Kidney (tissue), 14 donors: ENCODE measurements around the gene BRD1. TPM values are rescaled to one million over a fixed set of nuclear protein-coding genes. Genes with fewer than 3 reads are reported as not detected.
A peak's percentile ranks its signal among the peaks of the same experiment; 100 is the strongest.

Experiments
- DNase-seq, 5 donors: peaks; one replicate each; pipeline ENCODE4 v3.0.0-alpha.2; 2013 to 2020
- FAIRE-seq: peaks from 2 replicates; lab custom pipeline; 2012; peaks lifted over from hg19 to GRCh38; lab: Jason Lieb, UNC
- H3K27ac ChIP-seq, 2 donors: one replicate each; pipeline ENCODE4 v1.7.0; 2013; ENCODE audit warnings: low read depth in 2 of 2, low read length in 2 of 2, inconsistent platforms in 1 of 2
- H3K27me3 ChIP-seq: one replicate; pipeline ENCODE4 v1.7.1; 2013; ENCODE audit warnings: low read length, inconsistent platforms; ENCODE audit not compliant: control insufficient read depth, insufficient read depth
- H3K36me3 ChIP-seq, 3 donors: one replicate each; pipeline versions ENCODE4 v1.7.0 to v1.7.1; 2013; ENCODE audit warnings: low read length in 3 of 3, control low read depth in 1 of 3, inconsistent platforms in 1 of 3; ENCODE audit not compliant: insufficient read depth in 3 of 3, control insufficient read depth in 2 of 3
- H3K4me1 ChIP-seq, 3 donors: one replicate each; pipeline versions ENCODE4 v1.7.0 to v1.7.1; 2013; ENCODE audit warnings: low read length in 3 of 3, inconsistent platforms in 1 of 3, low read depth in 1 of 3; ENCODE audit not compliant: control insufficient read depth in 2 of 3, insufficient read depth in 2 of 3
- H3K4me3 ChIP-seq, 3 donors: one replicate each; pipeline versions ENCODE4 v1.7.0 to v1.8.1; 2013; ENCODE audit warnings: low read length in 3 of 3, control low read depth in 1 of 3, inconsistent platforms in 1 of 3
- H3K9ac ChIP-seq, 3 donors: one replicate each; pipeline versions ENCODE4 v1.7.0 to v1.7.1; 2013; ENCODE audit warnings: low read length in 3 of 3, control low read depth in 1 of 3, inconsistent platforms in 1 of 3
- H3K9me3 ChIP-seq, 3 donors: one replicate each; pipeline versions ENCODE4 v1.7.0 to v1.7.1; 2013; ENCODE audit warnings: low read length in 3 of 3, control low read depth in 1 of 3, inconsistent platforms in 1 of 3; ENCODE audit not compliant: control insufficient read depth in 2 of 3, insufficient read depth in 1 of 3
- intact Hi-C: fragments of 100-400 bp; cut with DNase I; formaldehyde crosslinking; loops from one replicate; pipeline ENCODE4 v1.11.1; 2022
- polyA plus RNA-seq: library from polyadenylated mRNA; stranded (reverse); fragments of 350-450 nt; fragmentation: Illumina TruSeq; extraction: RNeasy Lipid Tissue Mini Kit (QIAGEN cat#74804); gene quantifications from one replicate; pipeline ENCODE4 v1.2.3, GENCODE V29; 2014; ENCODE audit warnings: low read depth, low replicate concordance; ENCODE audit not compliant: insufficient read depth
- total RNA-seq: library from RNA; stranded (reverse); fragmentation: NEBNext Ultra II Directional; extraction: Animal tissue kit (Norgen Biotek cat#: 25700); gene quantifications from one replicate; pipeline ENCODE4 v1.2.1, GENCODE V29; 2021
- TF ChIP-seq, protein P1 (sequence below): IDR thresholded peaks from 3 replicates; pipeline ENCODE4 v1.5.1; 2012; ENCODE audit warnings: mild to moderate bottlenecking, moderate library complexity, borderline replicate concordance; ENCODE audit not compliant: insufficient read depth; ENCODE audit errors: extremely low read depth
- donor health status: control.
- donor health status: control.
- donor health status: control.
- donor health status: control.
- donor health status: control.
- donor health status: DM: yes; HTN: yes; CAD: no.
- donor health status: Normal renal cell carcinoma (clear cell type).

Gene BRD1
- total and polyA plus RNA-seq, 2 donors from 2014 or later: 8.1 to 40.5 TPM

DNA sequence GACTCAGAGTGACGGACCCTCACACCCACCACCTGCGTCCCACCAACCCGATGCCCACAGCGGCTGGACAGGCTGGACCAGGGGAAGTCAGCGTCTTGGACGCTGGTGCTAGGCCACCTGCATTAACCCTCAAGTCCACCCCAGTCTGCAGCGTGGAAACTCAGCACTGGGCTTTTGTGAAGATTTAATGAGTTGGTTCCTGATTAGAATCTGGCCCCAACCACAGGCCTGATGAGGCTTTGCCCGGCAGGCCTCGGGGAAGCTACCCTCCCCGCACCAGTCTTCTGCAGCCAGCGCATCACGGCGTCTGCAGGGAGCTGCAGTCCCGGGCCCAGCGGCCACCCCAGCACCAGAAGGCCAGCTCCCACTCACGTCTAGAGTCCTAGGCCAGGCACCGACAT, 101.0 kb downstream of the BRD1 start:
- Histone ChIP-seq H3K9ac (no peak overlapping the region), H3K9me3 (no peaks in the 10 kb centered on the region), H3K27ac (no peak overlapping the region), H3K4me3 (no peak overlapping the region), H3K36me3 (no peaks in the 10 kb centered on the region), H3K27me3 (peaks cover 4% of the 10 kb centered on the region), H3K4me1 (no peaks in the 10 kb centered on the region)
- DNase-seq: no peak
- FAIRE-seq: no peak
- intact Hi-C loops: no loop called here
- TF ChIP-seq, protein P1, sequence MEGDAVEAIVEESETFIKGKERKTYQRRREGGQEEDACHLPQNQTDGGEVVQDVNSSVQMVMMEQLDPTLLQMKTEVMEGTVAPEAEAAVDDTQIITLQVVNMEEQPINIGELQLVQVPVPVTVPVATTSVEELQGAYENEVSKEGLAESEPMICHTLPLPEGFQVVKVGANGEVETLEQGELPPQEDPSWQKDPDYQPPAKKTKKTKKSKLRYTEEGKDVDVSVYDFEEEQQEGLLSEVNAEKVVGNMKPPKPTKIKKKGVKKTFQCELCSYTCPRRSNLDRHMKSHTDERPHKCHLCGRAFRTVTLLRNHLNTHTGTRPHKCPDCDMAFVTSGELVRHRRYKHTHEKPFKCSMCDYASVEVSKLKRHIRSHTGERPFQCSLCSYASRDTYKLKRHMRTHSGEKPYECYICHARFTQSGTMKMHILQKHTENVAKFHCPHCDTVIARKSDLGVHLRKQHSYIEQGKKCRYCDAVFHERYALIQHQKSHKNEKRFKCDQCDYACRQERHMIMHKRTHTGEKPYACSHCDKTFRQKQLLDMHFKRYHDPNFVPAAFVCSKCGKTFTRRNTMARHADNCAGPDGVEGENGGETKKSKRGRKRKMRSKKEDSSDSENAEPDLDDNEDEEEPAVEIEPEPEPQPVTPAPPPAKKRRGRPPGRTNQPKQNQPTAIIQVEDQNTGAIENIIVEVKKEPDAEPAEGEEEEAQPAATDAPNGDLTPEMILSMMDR: no peak

DNA sequence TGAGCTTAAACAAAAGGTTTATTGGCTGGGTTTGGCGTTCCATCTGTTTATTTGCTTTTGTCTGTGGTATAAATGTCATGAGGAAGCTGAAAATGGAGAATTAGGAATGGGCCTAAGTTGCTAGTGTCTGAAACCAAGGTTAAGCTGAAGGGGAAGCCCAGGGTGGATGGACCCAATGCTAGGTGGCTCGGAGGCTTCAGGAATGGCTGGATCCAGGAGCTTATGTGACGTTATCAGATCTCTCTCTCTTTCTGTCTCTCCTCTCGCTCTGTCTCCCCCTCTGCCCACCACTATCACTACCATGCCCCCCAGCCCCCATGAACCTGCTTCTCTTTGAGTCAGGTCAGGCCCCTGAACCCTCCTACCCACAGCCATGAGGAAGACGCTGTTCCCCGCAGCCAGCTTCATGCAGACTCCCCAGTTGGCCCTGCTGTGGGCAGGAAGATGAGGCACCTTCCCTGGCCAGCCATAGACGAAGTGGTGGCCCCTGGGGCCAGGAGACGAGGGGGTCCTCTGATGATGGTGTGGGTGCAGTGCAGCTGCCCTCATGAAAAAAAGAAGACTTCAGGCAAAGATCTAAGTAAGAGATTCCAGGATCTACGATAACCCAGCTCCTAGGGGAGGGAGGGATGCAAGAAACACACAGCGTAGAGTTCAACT, 101.5 kb downstream of the BRD1 start:
- H3K4me1 ChIP-seq: no peaks in the 10 kb centered on the region
- DNase-seq (no peak), FAIRE-seq (no peak)
- intact Hi-C loops: no loop called here
- no peaks in the 10 kb centered on the region for H3K36me3 ChIP-seq
- H3K27ac ChIP-seq: no peak overlapping the region
- no peak overlapping the region for H3K9ac ChIP-seq
- no peaks in the 10 kb centered on the region for H3K9me3 ChIP-seq
- H3K27me3 ChIP-seq: peaks cover 4% of the 10 kb centered on the region
- H3K4me3 ChIP-seq: no peak overlapping the region
- TF ChIP-seq, protein P1: no peak

DNA sequence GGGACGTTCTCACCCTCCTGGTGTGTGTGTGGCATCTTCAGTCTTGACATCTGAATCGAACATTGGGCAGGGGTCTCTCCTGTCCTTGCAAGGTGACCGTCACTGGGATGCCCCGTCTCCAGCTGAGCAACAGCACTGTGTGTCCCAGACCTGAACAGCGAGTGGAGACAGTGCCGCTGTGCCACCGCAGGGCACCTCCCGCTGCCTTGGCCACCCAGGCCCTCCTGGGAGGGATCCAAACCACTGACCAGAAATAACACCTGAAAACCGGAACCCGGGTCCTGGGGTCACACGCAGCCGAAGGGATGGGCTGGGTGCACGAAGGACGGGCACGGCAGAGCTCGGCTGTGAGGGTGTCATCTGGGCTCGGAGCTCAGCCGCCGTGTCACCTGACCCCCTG, 102.2 kb downstream of the BRD1 start:
- intact Hi-C loops: no loop called here
- Histone ChIP-seq H3K27ac (no peak overlapping the region), H3K9ac (no peak overlapping the region), H3K36me3 (no peaks in the 10 kb centered on the region), H3K4me1 (no peaks in the 10 kb centered on the region), H3K9me3 (no peaks in the 10 kb centered on the region), H3K4me3 (no peak overlapping the region), H3K27me3 (peaks cover 4% of the 10 kb centered on the region)
- FAIRE-seq: no peak
- TF ChIP-seq, protein P1: no peak
- peak in 1 of 5 donors; percentile 69 for DNase-seq
